ENCODE measurements around the gene SLC35D2.
"Not testable (repeated sequence)": the region's sequence is repeated elsewhere in the genome, so short reads cannot be mapped to it uniquely, and the experiment has no call there.

The SLC35D2 gene

GRCh38 chr9:96350866-96351265 lies 32.6 kb downstream of the SLC35D2 start:
- DNase-seq, result no peak

- no peak for DNase-seq
These were observed 35.2 kb downstream of the SLC35D2 start for GRCh38 chr9:96348261-96348660.

- DNase-seq, result no peak
These were observed 38.0 kb downstream of the SLC35D2 start for GRCh38 chr9:96345551-96345950.

- DNase-seq, result peak; percentile 79
These were observed 38.9 kb downstream of the SLC35D2 start for GRCh38 chr9:96344458-96345180.

- DNase-seq, result no peak
These were observed 39.8 kb downstream of the SLC35D2 start for GRCh38 chr9:96343515-96344360.

GRCh38 chr9:96342571-96343245 lies 40.8 kb downstream of the SLC35D2 start:
- no peak for DNase-seq

GRCh38 chr9:96340707-96341106 lies 42.8 kb downstream of the SLC35D2 start:
- no peak for DNase-seq

- no peak for DNase-seq
These were observed 45.2 kb downstream of the SLC35D2 start for GRCh38 chr9:96338299-96338698.

GRCh38 chr9:96333958-96334357 lies 49.6 kb downstream of the SLC35D2 start:
- DNase-seq, result no peak

GRCh38 chr9:96331236-96331947 lies 52.1 kb downstream of the SLC35D2 start:
- DNase-seq, result no peak

GRCh38 chr9:96327694-96328352 lies 55.7 kb downstream of the SLC35D2 start:
- DNase-seq, result peak; percentile 66

GRCh38 chr9:96323169-96323568 lies 60.3 kb downstream of the SLC35D2 start:
- no peak for DNase-seq

GRCh38 chr9:96322736-96323135 lies 60.8 kb downstream of the SLC35D2 start:
- peak; percentile 3 for DNase-seq

- DNase-seq, result not testable (repeated sequence)
These were observed 61.3 kb downstream of the SLC35D2 start for GRCh38 chr9:96322210-96322609.

- DNase-seq, result no peak
These were observed 62.0 kb downstream of the SLC35D2 start for GRCh38 chr9:96321515-96321914.

GRCh38 chr9:96320749-96321280 lies 62.7 kb downstream of the SLC35D2 start:
- no peak for DNase-seq

GRCh38 chr9:96318921-96319565 lies 64.5 kb downstream of the SLC35D2 start:
- no peak for DNase-seq

GRCh38 chr9:96317335-96317980 lies 66.1 kb downstream of the SLC35D2 start:
- DNase-seq, result peak; percentile 66

GRCh38 chr9:96309850-96310249 lies 73.7 kb downstream of the SLC35D2 start:
- no peak for DNase-seq

- DNase-seq, result not testable (repeated sequence)
These were observed 76.6 kb downstream of the SLC35D2 start for GRCh38 chr9:96306958-96307357.

GRCh38 chr9:96305171-96305570 lies 78.3 kb downstream of the SLC35D2 start:
- no peak for DNase-seq

All from NCI-H82 (cell line).